T-cell (primary cell): Measurements from ENCODE around the gene CNN1. TPM values are rescaled to one million over a fixed set of nuclear protein-coding genes. Genes with fewer than 3 reads are reported as not detected.

Experiments
- ATAC-seq, 4 experiments: fragments of 200-7000 bp in 3 of 4; fragments of 150-1000 bp in 1 of 4; cut with Tn5 transposase; replicated peaks in 1 of 4; 1 replicate in 3 of 4; 2 replicates in 1 of 4; pipeline ENCODE4 v1.10.0; 2021; ENCODE audit warnings: moderate library complexity in 3 of 4, mild to moderate bottlenecking in 2 of 4, moderate number of reproducible peaks in 1 of 4
- CTCF ChIA-PET, 2 donors: fragments of 300-600 bp; sonication (Branson Sonifier 250); formaldehyde crosslinking; loops; one replicate each; lab custom pipeline; 2022; ENCODE audit warnings: antibody characterized with exemption in 2 of 2; lab: Charles Lee
- POLR2A ChIA-PET, 2 donors: fragments of 300-600 bp; sonication (Branson Sonifier 250); formaldehyde crosslinking; loops; one replicate each; lab custom pipeline; 2022; ENCODE audit warnings: antibody characterized with exemption in 2 of 2; lab: Charles Lee
- DNase-seq, 35 experiments: peaks; one replicate each; pipeline versions ENCODE4 v3.0.0 to v3.0.0-alpha.2; 2013 to 2023
- H3K27ac ChIP-seq: one replicate; pipeline ENCODE4 v1.5.1; 2013; ENCODE audit warnings: low read length
- H3K27me3 ChIP-seq, 2 experiments: replicated peaks in 1 of 2; 1 replicate in 1 of 2; 2 replicates in 1 of 2; pipeline versions ENCODE4 v1.6.1 to v1.7.0; 2013; ENCODE audit warnings: low read length in 1 of 2, mixed read lengths in 1 of 2; ENCODE audit not compliant: control insufficient read depth in 2 of 2, insufficient read depth in 2 of 2; ENCODE audit errors: extremely low read depth in 1 of 2
- H3K36me3 ChIP-seq, 2 donors: 1 replicate in 1 of 2; 2 replicates in 1 of 2; pipeline versions ENCODE4 v1.6.1 to v1.7.0; 2013; ENCODE audit warnings: low read length in 1 of 2; ENCODE audit not compliant: control insufficient read depth in 2 of 2, insufficient read depth in 1 of 2; ENCODE audit errors: extremely low read depth in 1 of 2
- H3K4me1 ChIP-seq, 2 experiments: 1 replicate in 1 of 2; 2 replicates in 1 of 2; pipeline versions ENCODE4 v1.6.1 to v1.7.0; 2013; ENCODE audit warnings: low read length in 2 of 2, mixed read lengths in 1 of 2; ENCODE audit not compliant: insufficient read depth in 2 of 2, control insufficient read depth in 1 of 2; ENCODE audit errors: extremely low read depth in 1 of 2
- H3K4me3 ChIP-seq, 2 donors: 1 replicate in 1 of 2; 2 replicates in 1 of 2; pipeline versions ENCODE4 v1.5.1 to v1.7.0; 2013; ENCODE audit warnings: mild to moderate bottlenecking in 2 of 2, low read length in 1 of 2, moderate library complexity in 1 of 2; ENCODE audit not compliant: control insufficient read depth in 1 of 2; ENCODE audit errors: extremely low read depth in 1 of 2
- H3K9me3 ChIP-seq: 2 replicates; pipeline ENCODE4 v1.7.0; 2013
- H3K27ac Mint-ChIP-seq, 2 donors: one replicate each; pipeline ENCODE4 v1.8.0; 2020 to 2021; ENCODE audit warnings: mild to moderate bottlenecking in 2 of 2, mixed read lengths in 2 of 2
- H3K27me3 Mint-ChIP-seq, 2 donors: one replicate each; pipeline ENCODE4 v1.8.0; 2021 to 2022; ENCODE audit warnings: mixed read lengths in 2 of 2
- H3K36me3 Mint-ChIP-seq: one replicate; pipeline ENCODE4 v1.8.0; 2021; ENCODE audit warnings: mixed read lengths
- H3K4me1 Mint-ChIP-seq, 3 donors: one replicate each; pipeline ENCODE4 v1.8.0; 2020 to 2022; ENCODE audit warnings: mixed read lengths in 3 of 3, mild to moderate bottlenecking in 1 of 3
- H3K4me3 Mint-ChIP-seq, 3 donors: one replicate each; pipeline ENCODE4 v1.8.0; 2020 to 2022; ENCODE audit warnings: mild to moderate bottlenecking in 3 of 3, mixed read lengths in 3 of 3, moderate library complexity in 3 of 3
- H3K9me3 Mint-ChIP-seq, 3 donors: one replicate each; pipeline ENCODE4 v1.8.0; 2020 to 2022; ENCODE audit warnings: mixed read lengths in 3 of 3
- WGBS: methylation state at CpG from one replicate; pipeline ENCODE4 v1.1.5; 2013; ENCODE audit warnings: missing lambda C conversion rate; ENCODE audit not compliant: insufficient coverage; 5-methylcytosine and 5-hydroxymethylcytosine counted together
- total RNA-seq, 35 experiments: library from RNA in 6 of 35; stranded (reverse) in 6 of 35; fragments of 120-200 nt in 1 of 35; gene quantifications; one replicate each; pipeline versions ENCODE4 v1.2.1 to v1.2.4 and lab custom pipeline; 2013 to 2026

CNN1 gene
- total RNA-seq, 5 donors from 2014 or later (not counting 1 experiment from before 2014, with no cell fraction given): 0.26 to 0.96 (median 0.51) TPM; not detected in 2

- peaks cover 0 to 2% of the 10 kb centered on the region in 2 experiments for H3K4me1 ChIP-seq
- CTCF ChIA-PET: interaction anchor here (0.5 to 1.8 kb wide), 4 partner anchors 15 to 51 kb away, joined by 3 to 5 read pairs (median 3); no protein-coding TSS in a partner anchor
- POLR2A ChIA-PET: interaction anchor here in 1 of 2 donors (0.6 kb wide), 1 partner anchor 54 kb away, joined by 6 read pairs; no protein-coding TSS in a partner anchor
- Mint-ChIP-seq H3K9me3 (no peaks in the 10 kb centered on the region), H3K36me3 (no peaks in the 10 kb centered on the region), H3K27me3 (no peaks in the 10 kb centered on the region), H3K4me3 (no peak overlapping the region), H3K4me1 (peaks cover 2 to 13% (median 10%) of the 10 kb centered on the region in 3 donors), H3K27ac (no peak overlapping the region)
- peak; percentile 89 to 93 (median 90) for ATAC-seq
- H3K4me3 ChIP-seq: no peak overlapping the region
- 3% methylated on average over 5 of the region's 7 CpGs for WGBS
- no peaks in the 10 kb centered on the region for H3K36me3 ChIP-seq
- no peaks in the 10 kb centered on the region for H3K9me3 ChIP-seq
- no peak overlapping the region for H3K27ac ChIP-seq
- peaks cover 0 to 2% of the 10 kb centered on the region in 2 experiments for H3K27me3 ChIP-seq
- peak; percentile 37 to 84 (median 68) for DNase-seq
Measured at GRCh38 chr19:11587302-11587974, 48.8 kb downstream of the CNN1 start.

- Mint-ChIP-seq H3K36me3 (no peaks in the 10 kb centered on the region), H3K4me1 (peaks cover 2 to 13% (median 10%) of the 10 kb centered on the region in 3 donors), H3K4me3 (no peak overlapping the region), H3K9me3 (no peaks in the 10 kb centered on the region), H3K27me3 (no peaks in the 10 kb centered on the region), H3K27ac (no peak overlapping the region)
- DNase-seq (no peak), ATAC-seq (peak; percentile 20 to 27 (median 22))
- Histone ChIP-seq H3K27me3 (peaks cover 0 to 2% of the 10 kb centered on the region in 2 experiments), H3K27ac (no peak overlapping the region), H3K4me3 (no peak overlapping the region), H3K36me3 (no peaks in the 10 kb centered on the region), H3K4me1 (peaks cover 0 to 2% of the 10 kb centered on the region in 2 experiments), H3K9me3 (no peaks in the 10 kb centered on the region)
- ChIA-PET CTCF (interaction anchor here (0.5 to 1.0 kb wide), 2 partner anchors 15 to 28 kb away, joined by 3 read pairs; no protein-coding TSS in a partner anchor), POLR2A (no interaction called here)
- 76% methylated on average over 4 of the region's 13 CpGs for WGBS
Measured at GRCh38 chr19:11587975-11588631, 49.5 kb downstream of the CNN1 start.

GRCh38 chr19:11594084-11594483, 55.4 kb downstream of the CNN1 start:
- Histone ChIP-seq H3K27me3 (no peaks in the 10 kb centered on the region), H3K27ac (no peak overlapping the region), H3K4me3 (no peak overlapping the region), H3K36me3 (no peaks in the 10 kb centered on the region), H3K4me1 (peaks cover 8 to 18% of the 10 kb centered on the region in 2 experiments), H3K9me3 (no peaks in the 10 kb centered on the region)
- no peak for ATAC-seq
- Mint-ChIP-seq H3K27me3 (no peaks in the 10 kb centered on the region), H3K4me3 (no peak overlapping the region), H3K27ac (no peak overlapping the region), H3K9me3 (no peaks in the 10 kb centered on the region), H3K4me1 (peaks cover 11 to 15% (median 12%) of the 10 kb centered on the region in 3 donors), H3K36me3 (no peaks in the 10 kb centered on the region)
- ChIA-PET POLR2A (interaction anchor here in 1 of 2 donors (0.6 kb wide), 1 partner anchor 172 kb away, joined by 14 read pairs; no protein-coding TSS in a partner anchor), CTCF (interaction anchor here in 1 of 2 donors (0.8 kb wide), 1 partner anchor 13 kb away, joined by 4 read pairs; no protein-coding TSS in a partner anchor)
- no peak for DNase-seq
- 17% methylated on average over 1 of the region's 4 CpGs for WGBS

GRCh38 chr19:11596156-11596555, 57.5 kb downstream of the CNN1 start:
- Mint-ChIP-seq H3K4me3 (peak overlapping the region; percentile 86 to 90 (median 88)), H3K27me3 (no peaks in the 10 kb centered on the region), H3K27ac (peak overlapping the region in 1 of 2 donors; percentile 27), H3K36me3 (no peaks in the 10 kb centered on the region), H3K4me1 (peaks cover 23 to 26% (median 24%) of the 10 kb centered on the region in 3 donors), H3K9me3 (no peaks in the 10 kb centered on the region)
- 100% methylated on average over 5 of the region's 10 CpGs for WGBS
- ATAC-seq (no peak), DNase-seq (no peak)
- Histone ChIP-seq H3K9me3 (no peaks in the 10 kb centered on the region), H3K4me1 (peaks cover 8 to 19% of the 10 kb centered on the region in 2 experiments), H3K4me3 (no peak overlapping the region), H3K27me3 (no peaks in the 10 kb centered on the region), H3K36me3 (no peaks in the 10 kb centered on the region), H3K27ac (no peak overlapping the region)
- ChIA-PET CTCF (no interaction called here), POLR2A (no interaction called here)

- H3K36me3 ChIP-seq: no peaks in the 10 kb centered on the region
- Mint-ChIP-seq H3K9me3 (no peaks in the 10 kb centered on the region), H3K4me1 (peaks cover 23 to 30% (median 27%) of the 10 kb centered on the region in 3 donors), H3K27ac (peak within 1 kb of the TSS; percentile 75 to 80), H3K4me3 (peak within 1 kb of the TSS; percentile 86 to 90 (median 88)), H3K36me3 (peaks cover 6% of the 10 kb centered on the region), H3K27me3 (no peaks in the 10 kb centered on the region)
- ATAC-seq: peak; percentile 99 to 100 (median 100)
- H3K4me1 ChIP-seq: peaks cover 8 to 19% of the 10 kb centered on the region in 2 experiments
- no peaks in the 10 kb centered on the region for H3K9me3 ChIP-seq
- peak within 1 kb of the TSS; percentile 91 for H3K27ac ChIP-seq
- H3K4me3 ChIP-seq: peak within 1 kb of the TSS; percentile 88 to 99
- POLR2A ChIA-PET: interaction anchor here in 1 of 2 donors (0.6 to 0.7 kb wide), 7 partner anchors 21 to 1464 kb away, joined by 4 to 13 read pairs (median 7); partner anchors contain the start of gene ECSIT
- CTCF ChIA-PET: interaction anchor here (0.6 to 0.7 kb wide), 5 partner anchors 47 to 1072 kb away, joined by 3 to 4 read pairs (median 3); a partner anchor contains a TSS
- WGBS: under 1% methylated on average over 65 of the region's 67 CpGs
- H3K27me3 ChIP-seq: no peaks in the 10 kb centered on the region
- peak; percentile 90 to 99 (median 97) for DNase-seq
Measured at GRCh38 chr19:11597202-11598102, 58.8 kb downstream of the CNN1 start, which contains the start of gene ZNF627. Gene ZNF627, plus strand, starts transcription at chr19:11597483. Its CDS starts 145 bp downstream, at chr19:11597628.
